IMR-90 (cell line): Measurements from ENCODE around the gene EFHC2. TPM values are rescaled to one million over a fixed set of nuclear protein-coding genes. Genes with fewer than 3 reads are reported as not detected.

Experiments
- ATAC-seq: fragments of 200-7000 bp; cut with Tn5 transposase; 2 replicates; pipeline ENCODE4 v1.9.1; 2020; ENCODE audit warnings: low read depth, mild to moderate bottlenecking, moderate library complexity
- BruUV-seq: library from RNA; stranded (reverse); fragments of 400-500 nt; replicated peaks from 2 replicates; lab custom pipeline; 2021; lab: Mats Ljungman, UMichigan
- CTCF ChIA-PET: fragments of 300-600 bp; formaldehyde crosslinking; extraction: SDS; loops from one replicate; lab custom pipeline; 2021; ENCODE audit warnings: antibody characterized with exemption; lab: Yijun Ruan, JAX
- POLR2A ChIA-PET: fragments of 300-600 bp; sonication (Branson Sonifier 250); formaldehyde crosslinking; loops from one replicate; lab custom pipeline; 2022; ENCODE audit warnings: antibody characterized with exemption; ENCODE audit not compliant: unreplicated experiment; lab: Charles Lee
- DNase-seq: peaks from one replicate; pipeline ENCODE4 v3.0.0; 2013
- H2AFZ ChIP-seq: replicated peaks from 2 replicates; pipeline ENCODE3; 2013; ENCODE audit warnings: low read length, mild to moderate bottlenecking; ENCODE audit not compliant: poor library complexity
- H2AK5ac ChIP-seq: 2 replicates; pipeline ENCODE4 v1.6.1; 2013; ENCODE audit warnings: low read depth, low read length, inconsistent platforms
- H2AK9ac ChIP-seq: replicated peaks from 2 replicates; pipeline ENCODE3; 2013; ENCODE audit warnings: mild to moderate bottlenecking, low read depth, low read length, moderate library complexity; ENCODE audit not compliant: poor library complexity
- H2BK120ac ChIP-seq: 2 replicates; pipeline ENCODE4 v1.6.1; 2013; ENCODE audit warnings: low read depth, low read length, inconsistent platforms
- H2BK15ac ChIP-seq: 3 replicates; pipeline ENCODE4 v1.6.1; 2013; ENCODE audit warnings: low read depth, low read length, inconsistent platforms
- H2BK20ac ChIP-seq: 2 replicates; pipeline ENCODE4 v1.6.1; 2013; ENCODE audit warnings: low read depth, mild to moderate bottlenecking, inconsistent platforms, low read length, moderate library complexity
- H2BK5ac ChIP-seq: 2 replicates; pipeline ENCODE4 v1.6.1; 2013; ENCODE audit warnings: mild to moderate bottlenecking, low read depth, low read length, inconsistent platforms; ENCODE audit not compliant: poor library complexity, severe bottlenecking
- H3K14ac ChIP-seq: replicated peaks from 2 replicates; pipeline ENCODE4 v1.6.1; 2013; ENCODE audit warnings: low read depth, low read length, inconsistent platforms
- H3K18ac ChIP-seq: 2 replicates; pipeline ENCODE4 v1.6.1; 2013; ENCODE audit warnings: low read depth, low read length, control low read depth
- H3K23ac ChIP-seq: 2 replicates; pipeline ENCODE4 v1.6.1; 2013; ENCODE audit warnings: low read depth, low read length, inconsistent platforms
- H3K27ac ChIP-seq: 2 replicates; pipeline ENCODE4 v1.5.1; 2013; ENCODE audit warnings: mild to moderate bottlenecking, control low read depth, low read length; ENCODE audit not compliant: insufficient read depth
- H3K27me3 ChIP-seq: 2 replicates; pipeline ENCODE4 v1.6.1; 2013; ENCODE audit warnings: low read length; ENCODE audit not compliant: control insufficient read depth, insufficient read depth
- H3K36me3 ChIP-seq: 2 replicates; pipeline ENCODE4 v1.6.1; 2013; ENCODE audit warnings: low read length, mixed read lengths; ENCODE audit not compliant: control insufficient read depth, insufficient read depth
- H3K4ac ChIP-seq: 2 replicates; pipeline ENCODE4 v1.6.1; 2013; ENCODE audit warnings: low read depth, low read length, inconsistent platforms
- H3K4me1 ChIP-seq: 2 replicates; pipeline ENCODE4 v1.6.1; 2013; ENCODE audit warnings: low read length, mixed read lengths; ENCODE audit not compliant: control insufficient read depth, insufficient read depth
- H3K4me2 ChIP-seq: 2 replicates; pipeline ENCODE4 v1.6.1; 2013; ENCODE audit warnings: low read depth, mild to moderate bottlenecking, control low read depth, low read length, moderate library complexity
- H3K4me3 ChIP-seq: 2 replicates; pipeline ENCODE4 v1.5.1; 2013; ENCODE audit warnings: low read depth, mild to moderate bottlenecking, control low read depth, low read length, moderate library complexity; ENCODE audit not compliant: insufficient read depth
- H3K56ac ChIP-seq: 2 replicates; pipeline ENCODE4 v1.6.1; 2013; ENCODE audit warnings: low read length, inconsistent platforms; ENCODE audit not compliant: insufficient read depth; ENCODE audit errors: extremely low read depth
- H3K79me1 ChIP-seq, 2 experiments: 2 replicates each; pipeline ENCODE4 v1.6.1; 2013; ENCODE audit warnings: low read length in 2 of 2, inconsistent platforms in 1 of 2, low read depth in 1 of 2
- H3K9ac ChIP-seq: 2 replicates; pipeline ENCODE4 v1.6.1; 2013; ENCODE audit warnings: low read depth, low read length, control low read depth
- H3K9me1 ChIP-seq: 2 replicates; pipeline ENCODE4 v1.6.1; 2013; ENCODE audit warnings: low read length, inconsistent platforms; ENCODE audit not compliant: insufficient read depth
- H3K9me3 ChIP-seq: 2 replicates; pipeline ENCODE4 v1.6.1; 2013; ENCODE audit warnings: low read length; ENCODE audit not compliant: control insufficient read depth, insufficient read depth
- H4K20me1 ChIP-seq: 2 replicates; pipeline ENCODE4 v1.6.1; 2013; ENCODE audit warnings: low read length, inconsistent platforms; ENCODE audit not compliant: insufficient read depth
- H4K5ac ChIP-seq: 2 replicates; pipeline ENCODE4 v1.6.1; 2013; ENCODE audit warnings: mild to moderate bottlenecking, low read depth, low read length, control low read depth
- H4K8ac ChIP-seq, 2 experiments: 2 replicates each; pipeline ENCODE4 v1.6.1; 2013; ENCODE audit warnings: low read depth in 2 of 2, low read length in 2 of 2, control low read depth in 1 of 2, inconsistent platforms in 1 of 2
- H4K91ac ChIP-seq: 2 replicates; pipeline ENCODE4 v1.6.1; 2013; ENCODE audit warnings: low read depth, low read length, inconsistent platforms; ENCODE audit not compliant: insufficient read depth
- CEBPB ChIP-seq: IDR thresholded peaks from 2 replicates; pipeline ENCODE4 v1.6.1; 2012; ENCODE audit warnings: low read depth, low read length, improper control_type of control experiment
- MAFK ChIP-seq: IDR thresholded peaks from 2 replicates; pipeline ENCODE4 v1.6.1; 2012; ENCODE audit warnings: low read depth, low read length, improper control_type of control experiment
- MXI1 ChIP-seq: IDR thresholded peaks from 2 replicates; pipeline ENCODE4 v1.6.1; 2012; ENCODE audit warnings: low read depth, mild to moderate bottlenecking, low read length, moderate library complexity, borderline replicate concordance
- NFE2L2 ChIP-seq: fragments of 150-350 bp; IDR thresholded peaks from 2 replicates; pipeline ENCODE4 v1.6.1; 2016; ENCODE audit warnings: low read depth, mild to moderate bottlenecking, low read length
- POLR2A ChIP-seq: IDR thresholded peaks from 2 replicates; pipeline ENCODE4 v1.6.1; 2012; ENCODE audit warnings: mild to moderate bottlenecking, low read depth, low read length
- WGBS, 2 experiments: methylation state at CpG; one replicate each; pipeline versions ENCODE4 v1.1.5 to v1.1.7; 2013; ENCODE audit warnings: missing lambda C conversion rate in 2 of 2; ENCODE audit not compliant: insufficient read length in 1 of 2; ENCODE audit errors: extremely low coverage in 2 of 2; 5-methylcytosine and 5-hydroxymethylcytosine counted together
- dilution Hi-C: fragments of 300-500 bp; cut with HindIII; formaldehyde crosslinking; loops from one replicate; pipeline ENCODE4 v1.14.3; 2018; ENCODE audit warnings: low sequenced_read_pairs; ENCODE audit not compliant: unreplicated experiment
- in situ Hi-C: fragments of 300-500 bp; cut with MboI; formaldehyde crosslinking; loops from 3 replicates; pipeline ENCODE4 v1.14.3; 2019; ENCODE audit warnings: low sequenced_read_pairs, inconsistent platforms, mixed read lengths
- intact Hi-C: fragments of 100-400 bp; cut with micrococcal nuclease; formaldehyde crosslinking; loops from 2 replicates; pipeline ENCODE4 v1.10.0; 2022
- polyA plus RNA-seq, 3 experiments: library from polyadenylated mRNA; depleted of rRNA; stranded (reverse); fragments of >200 nt; gene quantifications; 2 replicates each; pipeline ENCODE4 v1.2.3, GENCODE V29; 2012; ENCODE audit warnings: low replicate concordance in 1 of 3
- total RNA-seq: library from RNA; depleted of rRNA; stranded (reverse); fragments of >200 nt; gene quantifications from 2 replicates; pipeline ENCODE4 v1.2.3, GENCODE V29; 2012
- TF ChIP-seq, protein P1 (sequence below): fragments of 150-350 bp; IDR thresholded peaks from 2 replicates; pipeline ENCODE4 v1.6.1; 2017; ENCODE audit warnings: mild to moderate bottlenecking, antibody characterized with exemption, low read length, low read depth

EFHC2 gene
- total and polyA plus RNA-seq, 2 of the 4 experiments (the other 2 are of a cell fraction): 0.18 to 0.24 TPM

DNA sequence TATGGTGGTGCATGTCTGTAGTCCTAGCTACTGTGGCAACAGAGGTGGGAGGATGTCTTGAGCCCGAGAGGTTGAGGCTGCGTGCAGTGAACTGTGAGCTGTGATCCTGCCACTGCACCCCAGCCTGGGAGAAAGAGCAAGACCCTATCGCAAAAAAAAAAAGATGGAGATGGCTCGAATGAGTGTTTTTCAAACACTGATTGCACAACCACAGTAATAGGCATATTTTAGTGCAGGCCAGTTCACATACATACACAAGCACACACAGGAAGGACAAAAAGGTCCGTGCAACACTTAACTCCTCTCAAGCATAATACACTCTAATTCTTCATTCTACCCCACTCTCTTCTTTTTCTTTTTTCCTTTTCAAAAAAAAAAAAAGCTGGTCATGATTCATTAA lies 5.1 kb downstream of the EFHC2 start:
- no peaks in the 10 kb centered on the region for H3K9me3 ChIP-seq
- no peak overlapping the region for H3K27ac ChIP-seq
- no peaks in the 10 kb centered on the region for H3K9me1 ChIP-seq
- H2BK20ac ChIP-seq: no peak overlapping the region
- H3K9ac ChIP-seq: no peak overlapping the region
- H2BK120ac ChIP-seq: no peak overlapping the region
- H4K8ac ChIP-seq: no peak overlapping the region
- no peaks in the 10 kb centered on the region for H3K36me3 ChIP-seq
- dilution Hi-C loops: no loop called here
- no peak overlapping the region for H4K5ac ChIP-seq
- TF ChIP-seq MXI1 (no peak), MAFK (no peak), POLR2A (no peak), CEBPB (peak; percentile 52), NFE2L2 (no peak)
- TF ChIP-seq, protein P1, sequence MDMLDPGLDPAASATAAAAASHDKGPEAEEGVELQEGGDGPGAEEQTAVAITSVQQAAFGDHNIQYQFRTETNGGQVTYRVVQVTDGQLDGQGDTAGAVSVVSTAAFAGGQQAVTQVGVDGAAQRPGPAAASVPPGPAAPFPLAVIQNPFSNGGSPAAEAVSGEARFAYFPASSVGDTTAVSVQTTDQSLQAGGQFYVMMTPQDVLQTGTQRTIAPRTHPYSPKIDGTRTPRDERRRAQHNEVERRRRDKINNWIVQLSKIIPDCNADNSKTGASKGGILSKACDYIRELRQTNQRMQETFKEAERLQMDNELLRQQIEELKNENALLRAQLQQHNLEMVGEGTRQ: no peak
- intact Hi-C loops: no loop called here
- POLR2A ChIA-PET: interaction anchor here (0.6 kb wide), 1 partner anchor 42 kb away, joined by 3 read pairs; no protein-coding TSS in a partner anchor
- CTCF ChIA-PET: interaction anchor here (0.6 kb wide), 1 partner anchor 86 kb away, joined by 6 read pairs; no protein-coding TSS in a partner anchor
- H2AK9ac ChIP-seq: no peak overlapping the region
- no peaks in the 10 kb centered on the region; the same call in 1 of the 2 replicates for H3K27me3 ChIP-seq
- H3K56ac ChIP-seq: no peak overlapping the region
- no CpG with 5 or more reads among the region's 5 CpGs for WGBS, 2 experiments
- ATAC-seq: no peak
- no peaks in the 10 kb centered on the region for H3K79me1 ChIP-seq
- H3K4me3 ChIP-seq: no peak overlapping the region
- no peak overlapping the region for H3K4me2 ChIP-seq
- no peak overlapping the region for H3K14ac ChIP-seq
- no peaks in the 10 kb centered on the region for H4K20me1 ChIP-seq
- H2AK5ac ChIP-seq: no peak overlapping the region
- no peak for DNase-seq
- H2AFZ ChIP-seq: no peak overlapping the region
- H3K4me1 ChIP-seq: no peaks in the 10 kb centered on the region; the same call in 1 of the 2 replicates
- H3K4ac ChIP-seq: no peak overlapping the region
- H2BK5ac ChIP-seq: no peak overlapping the region
- no TSS peak for BruUV-seq
- no peak overlapping the region for H3K18ac ChIP-seq
- H2BK15ac ChIP-seq: no peak overlapping the region
- no peak overlapping the region for H4K91ac ChIP-seq
- H3K23ac ChIP-seq: no peak overlapping the region
- in situ Hi-C loops: no loop called here
